GM23338 (cell line): ENCODE data around the gene ERAP2. TPM values are rescaled to one million over a fixed set of nuclear protein-coding genes. Genes with fewer than 3 reads are reported as not detected.

Experiments used
- ATAC-seq: fragments of 200-7000 bp; cut with Tn5 transposase; 3 replicates; pipeline ENCODE4 v1.9.1; 2020
- DNase-seq: peaks from one replicate; pipeline ENCODE4 v3.0.0-alpha.2; 2015; ENCODE audit warnings: low spot score
- H2AFZ ChIP-seq: fragments of 200-600 bp; sonication (generic); 2 replicates; pipeline ENCODE4 v1.8.0; 2016; ENCODE audit warnings: antibody characterized with exemption, mild to moderate bottlenecking, moderate library complexity
- H3F3A ChIP-seq: fragments of 200-600 bp; sonication (generic); replicated peaks from 2 replicates; pipeline ENCODE4 v1.8.0; 2017; ENCODE audit warnings: antibody characterized with exemption, mixed run types, low read depth
- H3K27ac ChIP-seq: fragments of 200-600 bp; sonication (generic); 2 replicates; pipeline ENCODE4 v1.6.1; 2016; ENCODE audit warnings: low read depth
- H3K27me3 ChIP-seq: fragments of 200-600 bp; sonication (generic); 2 replicates; pipeline ENCODE4 v1.8.0; 2016; ENCODE audit warnings: mild to moderate bottlenecking, mixed run types, moderate library complexity; ENCODE audit not compliant: insufficient read depth
- H3K36me3 ChIP-seq: fragments of 200-600 bp; sonication (generic); 2 replicates; pipeline ENCODE4 v1.8.0; 2016; ENCODE audit warnings: mild to moderate bottlenecking; ENCODE audit not compliant: insufficient read depth
- H3K4me1 ChIP-seq: fragments of 200-600 bp; sonication (generic); 2 replicates; pipeline ENCODE4 v1.8.0; 2016; ENCODE audit warnings: mild to moderate bottlenecking, moderate library complexity; ENCODE audit not compliant: insufficient read depth
- H3K4me2 ChIP-seq: fragments of 200-600 bp; sonication (generic); 2 replicates; pipeline ENCODE4 v1.7.1; 2017; ENCODE audit warnings: mixed run types
- H3K4me3 ChIP-seq: fragments of 200-600 bp; sonication (generic); 2 replicates; pipeline ENCODE4 v1.6.1; 2016; ENCODE audit warnings: mixed run types
- H3K79me2 ChIP-seq: fragments of 200-600 bp; sonication (generic); replicated peaks from 2 replicates; pipeline ENCODE4 v1.8.0; 2017; ENCODE audit warnings: mild to moderate bottlenecking; ENCODE audit not compliant: insufficient read depth
- H3K9me2 ChIP-seq: fragments of 200-600 bp; sonication (generic); 2 replicates; pipeline ENCODE4 v1.8.0; 2017; ENCODE audit not compliant: insufficient read depth
- H4K20me1 ChIP-seq: fragments of 200-600 bp; sonication (generic); replicated peaks from 2 replicates; pipeline ENCODE4 v1.8.0; 2017; ENCODE audit warnings: mild to moderate bottlenecking; ENCODE audit not compliant: insufficient read depth
- H3K27ac Mint-ChIP-seq: 2 replicates; pipeline ENCODE4 v1.8.0; 2020; ENCODE audit warnings: inconsistent platforms, mild to moderate bottlenecking, moderate library complexity, mixed read lengths
- H3K27me3 Mint-ChIP-seq: 3 replicates; pipeline ENCODE4 v1.8.0; 2022; ENCODE audit warnings: low read depth, mild to moderate bottlenecking, moderate library complexity, mixed read lengths, inconsistent platforms; ENCODE audit not compliant: insufficient read depth, poor library complexity
- H3K36me3 Mint-ChIP-seq: 3 replicates; pipeline ENCODE4 v1.8.0; 2021; ENCODE audit warnings: low read depth, mild to moderate bottlenecking, inconsistent platforms, moderate library complexity, mixed read lengths
- H3K4me1 Mint-ChIP-seq: 3 replicates; pipeline ENCODE4 v1.8.0; 2020; ENCODE audit warnings: mild to moderate bottlenecking, inconsistent platforms, mixed read lengths
- H3K4me3 Mint-ChIP-seq: 3 replicates; pipeline ENCODE4 v1.8.0; 2021; ENCODE audit warnings: moderate library complexity, mild to moderate bottlenecking, inconsistent platforms, mixed read lengths
- H3K9me3 Mint-ChIP-seq: 3 replicates; pipeline ENCODE4 v1.8.0; 2020; ENCODE audit warnings: moderate library complexity, mild to moderate bottlenecking, inconsistent platforms, mixed read lengths
- CREB1 ChIP-seq: fragments of 250-450 bp; sonication (Bioruptor Pico); IDR thresholded peaks from 2 replicates; pipeline ENCODE4 v1.5.0; 2020; ENCODE audit warnings: low read depth, mild to moderate bottlenecking, moderate library complexity
- EZH2 ChIP-seq: fragments of 200-600 bp; sonication (generic); IDR thresholded peaks from one replicate; pipeline ENCODE4 v1.8.0; 2017; ENCODE audit warnings: antibody characterized with exemption, mild to moderate bottlenecking, low read depth; ENCODE audit not compliant: unreplicated experiment
- EZH2phosphoT487 ChIP-seq: fragments of 200-600 bp; sonication (generic); IDR thresholded peaks from one replicate; pipeline ENCODE4 v1.8.1; 2018; ENCODE audit warnings: antibody characterized with exemption; ENCODE audit not compliant: unreplicated experiment
- JUNB ChIP-seq: IDR thresholded peaks from one replicate; pipeline ENCODE4 v1.6.1; 2016; ENCODE audit warnings: antibody characterized with exemption; ENCODE audit not compliant: unreplicated experiment
- NANOG ChIP-seq: IDR thresholded peaks from 2 replicates; pipeline ENCODE4 v1.6.1; 2016; ENCODE audit warnings: antibody characterized with exemption, borderline replicate concordance
- POLR2AphosphoS5 ChIP-seq: IDR thresholded peaks from 2 replicates; pipeline ENCODE4 v1.6.1; 2016; ENCODE audit warnings: antibody characterized with exemption, low read depth
- STAT1 ChIP-seq: IDR thresholded peaks from one replicate; pipeline ENCODE4 v1.6.1; 2016; ENCODE audit warnings: antibody characterized with exemption; ENCODE audit not compliant: unreplicated experiment
- ZNF114 ChIP-seq: fragments of 250-450 bp; sonication (Bioruptor Pico); IDR thresholded peaks from 2 replicates; pipeline ENCODE4 v1.5.0; 2020; ENCODE audit warnings: mild to moderate bottlenecking, moderate library complexity
- ZNF331 ChIP-seq: fragments of 250-450 bp; sonication (Bioruptor Pico); IDR thresholded peaks from 2 replicates; pipeline ENCODE4 v1.5.0; 2020; ENCODE audit warnings: low read depth, mild to moderate bottlenecking, moderate library complexity
- polyA plus RNA-seq: library from polyadenylated mRNA; unstranded; fragments of >200 nt; fragmentation: Nextera tagmentation; extraction: Ambion mirVana; gene quantifications from 2 replicates; pipeline ENCODE4 v1.2.1, GENCODE V29; 2016
- total RNA-seq: library from RNA; depleted of rRNA; stranded (reverse); fragments of >200 nt; shearing (Covaris generic); gene quantifications from 2 replicates; pipeline ENCODE4 v1.2.3, GENCODE V29; 2014
- TF ChIP-seq, protein P1 (sequence below), 2 experiments: fragments of 200-600 bp in 1 of 2; sonication (generic) in 1 of 2; conservative IDR thresholded peaks; 2 replicates each; pipeline versions ENCODE4 v1.5.1 to v1.6.1; 2016 to 2017; ENCODE audit warnings: antibody characterized with exemption in 2 of 2, low read depth in 2 of 2, mild to moderate bottlenecking in 2 of 2, moderate library complexity in 1 of 2
- TF ChIP-seq, protein P2 (sequence below): IDR thresholded peaks from 2 replicates; pipeline ENCODE4 v1.6.1; 2016; ENCODE audit warnings: antibody characterized with exemption
- TF ChIP-seq, protein P3 (sequence below): fragments of 250-450 bp; sonication (Bioruptor Pico); IDR thresholded peaks from 2 replicates; pipeline ENCODE4 v1.5.0; 2020; ENCODE audit warnings: mild to moderate bottlenecking, moderate library complexity

ERAP2 gene
- total and polyA plus RNA-seq, 2 experiments from 2014 or later, result 0.73 TPM; not detected in 1

DNA sequence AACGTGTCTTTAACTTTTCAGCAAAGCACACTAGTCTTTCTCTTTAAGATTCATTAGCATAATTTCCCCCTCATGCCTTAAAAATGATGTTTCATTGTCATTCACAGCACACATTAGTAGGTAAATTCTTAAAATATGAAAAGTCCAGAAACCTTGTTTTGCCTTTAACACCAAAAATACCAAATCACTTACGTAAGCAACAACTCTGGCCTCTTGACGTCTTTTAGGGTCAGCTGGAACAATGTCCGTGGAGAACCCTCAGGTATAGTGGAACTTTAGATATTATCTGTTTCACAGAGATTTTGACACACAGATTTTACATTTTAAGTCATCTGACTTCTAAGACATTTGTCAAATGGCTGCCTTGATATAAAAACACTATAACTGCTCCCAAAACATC, 90.5 kb downstream of the ERAP2 start (continued):
- TF ChIP-seq, protein P1, sequence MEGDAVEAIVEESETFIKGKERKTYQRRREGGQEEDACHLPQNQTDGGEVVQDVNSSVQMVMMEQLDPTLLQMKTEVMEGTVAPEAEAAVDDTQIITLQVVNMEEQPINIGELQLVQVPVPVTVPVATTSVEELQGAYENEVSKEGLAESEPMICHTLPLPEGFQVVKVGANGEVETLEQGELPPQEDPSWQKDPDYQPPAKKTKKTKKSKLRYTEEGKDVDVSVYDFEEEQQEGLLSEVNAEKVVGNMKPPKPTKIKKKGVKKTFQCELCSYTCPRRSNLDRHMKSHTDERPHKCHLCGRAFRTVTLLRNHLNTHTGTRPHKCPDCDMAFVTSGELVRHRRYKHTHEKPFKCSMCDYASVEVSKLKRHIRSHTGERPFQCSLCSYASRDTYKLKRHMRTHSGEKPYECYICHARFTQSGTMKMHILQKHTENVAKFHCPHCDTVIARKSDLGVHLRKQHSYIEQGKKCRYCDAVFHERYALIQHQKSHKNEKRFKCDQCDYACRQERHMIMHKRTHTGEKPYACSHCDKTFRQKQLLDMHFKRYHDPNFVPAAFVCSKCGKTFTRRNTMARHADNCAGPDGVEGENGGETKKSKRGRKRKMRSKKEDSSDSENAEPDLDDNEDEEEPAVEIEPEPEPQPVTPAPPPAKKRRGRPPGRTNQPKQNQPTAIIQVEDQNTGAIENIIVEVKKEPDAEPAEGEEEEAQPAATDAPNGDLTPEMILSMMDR (conservative IDR thresholded peaks at IDR 0.05; ENCODE audit: low read depth in 2 of 2), result no peak
- TF ChIP-seq, protein P2, sequence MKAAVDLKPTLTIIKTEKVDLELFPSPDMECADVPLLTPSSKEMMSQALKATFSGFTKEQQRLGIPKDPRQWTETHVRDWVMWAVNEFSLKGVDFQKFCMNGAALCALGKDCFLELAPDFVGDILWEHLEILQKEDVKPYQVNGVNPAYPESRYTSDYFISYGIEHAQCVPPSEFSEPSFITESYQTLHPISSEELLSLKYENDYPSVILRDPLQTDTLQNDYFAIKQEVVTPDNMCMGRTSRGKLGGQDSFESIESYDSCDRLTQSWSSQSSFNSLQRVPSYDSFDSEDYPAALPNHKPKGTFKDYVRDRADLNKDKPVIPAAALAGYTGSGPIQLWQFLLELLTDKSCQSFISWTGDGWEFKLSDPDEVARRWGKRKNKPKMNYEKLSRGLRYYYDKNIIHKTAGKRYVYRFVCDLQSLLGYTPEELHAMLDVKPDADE, result no peak
- TF ChIP-seq EZH2phosphoT487 (no peak), JUNB (no peak), STAT1 (no peak), CREB1 (no peak), POLR2AphosphoS5 (no peak), NANOG (no peak), EZH2 (no peak), ZNF331 (CRISPR knock-in tag) (no peak), ZNF114 (CRISPR knock-in tag) (no peak)

DNA sequence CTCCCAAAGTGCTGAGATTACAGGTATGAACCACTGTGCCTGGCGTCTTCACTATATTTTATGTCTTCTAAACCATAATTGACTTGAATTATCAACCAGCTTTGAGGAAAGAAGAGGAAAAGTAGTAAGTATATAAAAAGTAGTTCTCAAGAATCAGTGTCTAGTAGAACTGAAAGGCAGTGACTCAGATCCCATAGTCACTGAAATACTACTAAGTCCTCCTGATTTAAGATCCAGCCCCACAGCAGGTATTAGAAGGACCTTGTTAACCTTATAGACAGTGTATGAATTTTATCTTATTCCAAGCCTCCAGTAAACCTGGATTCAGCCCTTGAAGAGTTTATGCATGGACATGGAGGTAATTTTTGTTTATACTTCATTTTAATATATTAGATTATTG, 91.1 kb downstream of the ERAP2 start:
- H3K4me3 Mint-ChIP-seq, result no peak overlapping the region
- Histone ChIP-seq H4K20me1 (no peaks in the 10 kb centered on the region), H3K79me2 (no peaks in the 10 kb centered on the region), H3K27ac (no peak overlapping the region), H3F3A (no peaks in the 10 kb centered on the region), H3K27me3 (no peaks in the 10 kb centered on the region), H2AFZ (no peak overlapping the region), H3K9me2 (no peaks in the 10 kb centered on the region), H3K4me2 (no peak overlapping the region), H3K4me1 (no peaks in the 10 kb centered on the region; the same call in none of the 2 replicates), H3K4me3 (no peak overlapping the region), H3K36me3 (no peaks in the 10 kb centered on the region)
- no peaks in the 10 kb centered on the region for H3K9me3 Mint-ChIP-seq
- H3K27me3 Mint-ChIP-seq, result peaks cover 4% of the 10 kb centered on the region
- peaks cover 14% of the 10 kb centered on the region for H3K4me1 Mint-ChIP-seq
- ATAC-seq (no peak), DNase-seq (no peak)
- H3K36me3 Mint-ChIP-seq, result no peaks in the 10 kb centered on the region
- no peak overlapping the region for H3K27ac Mint-ChIP-seq
- no peak for TF ChIP-seq ZNF331 (CRISPR knock-in tag)
- no peak for TF ChIP-seq POLR2AphosphoS5
- TF ChIP-seq, protein P3, sequence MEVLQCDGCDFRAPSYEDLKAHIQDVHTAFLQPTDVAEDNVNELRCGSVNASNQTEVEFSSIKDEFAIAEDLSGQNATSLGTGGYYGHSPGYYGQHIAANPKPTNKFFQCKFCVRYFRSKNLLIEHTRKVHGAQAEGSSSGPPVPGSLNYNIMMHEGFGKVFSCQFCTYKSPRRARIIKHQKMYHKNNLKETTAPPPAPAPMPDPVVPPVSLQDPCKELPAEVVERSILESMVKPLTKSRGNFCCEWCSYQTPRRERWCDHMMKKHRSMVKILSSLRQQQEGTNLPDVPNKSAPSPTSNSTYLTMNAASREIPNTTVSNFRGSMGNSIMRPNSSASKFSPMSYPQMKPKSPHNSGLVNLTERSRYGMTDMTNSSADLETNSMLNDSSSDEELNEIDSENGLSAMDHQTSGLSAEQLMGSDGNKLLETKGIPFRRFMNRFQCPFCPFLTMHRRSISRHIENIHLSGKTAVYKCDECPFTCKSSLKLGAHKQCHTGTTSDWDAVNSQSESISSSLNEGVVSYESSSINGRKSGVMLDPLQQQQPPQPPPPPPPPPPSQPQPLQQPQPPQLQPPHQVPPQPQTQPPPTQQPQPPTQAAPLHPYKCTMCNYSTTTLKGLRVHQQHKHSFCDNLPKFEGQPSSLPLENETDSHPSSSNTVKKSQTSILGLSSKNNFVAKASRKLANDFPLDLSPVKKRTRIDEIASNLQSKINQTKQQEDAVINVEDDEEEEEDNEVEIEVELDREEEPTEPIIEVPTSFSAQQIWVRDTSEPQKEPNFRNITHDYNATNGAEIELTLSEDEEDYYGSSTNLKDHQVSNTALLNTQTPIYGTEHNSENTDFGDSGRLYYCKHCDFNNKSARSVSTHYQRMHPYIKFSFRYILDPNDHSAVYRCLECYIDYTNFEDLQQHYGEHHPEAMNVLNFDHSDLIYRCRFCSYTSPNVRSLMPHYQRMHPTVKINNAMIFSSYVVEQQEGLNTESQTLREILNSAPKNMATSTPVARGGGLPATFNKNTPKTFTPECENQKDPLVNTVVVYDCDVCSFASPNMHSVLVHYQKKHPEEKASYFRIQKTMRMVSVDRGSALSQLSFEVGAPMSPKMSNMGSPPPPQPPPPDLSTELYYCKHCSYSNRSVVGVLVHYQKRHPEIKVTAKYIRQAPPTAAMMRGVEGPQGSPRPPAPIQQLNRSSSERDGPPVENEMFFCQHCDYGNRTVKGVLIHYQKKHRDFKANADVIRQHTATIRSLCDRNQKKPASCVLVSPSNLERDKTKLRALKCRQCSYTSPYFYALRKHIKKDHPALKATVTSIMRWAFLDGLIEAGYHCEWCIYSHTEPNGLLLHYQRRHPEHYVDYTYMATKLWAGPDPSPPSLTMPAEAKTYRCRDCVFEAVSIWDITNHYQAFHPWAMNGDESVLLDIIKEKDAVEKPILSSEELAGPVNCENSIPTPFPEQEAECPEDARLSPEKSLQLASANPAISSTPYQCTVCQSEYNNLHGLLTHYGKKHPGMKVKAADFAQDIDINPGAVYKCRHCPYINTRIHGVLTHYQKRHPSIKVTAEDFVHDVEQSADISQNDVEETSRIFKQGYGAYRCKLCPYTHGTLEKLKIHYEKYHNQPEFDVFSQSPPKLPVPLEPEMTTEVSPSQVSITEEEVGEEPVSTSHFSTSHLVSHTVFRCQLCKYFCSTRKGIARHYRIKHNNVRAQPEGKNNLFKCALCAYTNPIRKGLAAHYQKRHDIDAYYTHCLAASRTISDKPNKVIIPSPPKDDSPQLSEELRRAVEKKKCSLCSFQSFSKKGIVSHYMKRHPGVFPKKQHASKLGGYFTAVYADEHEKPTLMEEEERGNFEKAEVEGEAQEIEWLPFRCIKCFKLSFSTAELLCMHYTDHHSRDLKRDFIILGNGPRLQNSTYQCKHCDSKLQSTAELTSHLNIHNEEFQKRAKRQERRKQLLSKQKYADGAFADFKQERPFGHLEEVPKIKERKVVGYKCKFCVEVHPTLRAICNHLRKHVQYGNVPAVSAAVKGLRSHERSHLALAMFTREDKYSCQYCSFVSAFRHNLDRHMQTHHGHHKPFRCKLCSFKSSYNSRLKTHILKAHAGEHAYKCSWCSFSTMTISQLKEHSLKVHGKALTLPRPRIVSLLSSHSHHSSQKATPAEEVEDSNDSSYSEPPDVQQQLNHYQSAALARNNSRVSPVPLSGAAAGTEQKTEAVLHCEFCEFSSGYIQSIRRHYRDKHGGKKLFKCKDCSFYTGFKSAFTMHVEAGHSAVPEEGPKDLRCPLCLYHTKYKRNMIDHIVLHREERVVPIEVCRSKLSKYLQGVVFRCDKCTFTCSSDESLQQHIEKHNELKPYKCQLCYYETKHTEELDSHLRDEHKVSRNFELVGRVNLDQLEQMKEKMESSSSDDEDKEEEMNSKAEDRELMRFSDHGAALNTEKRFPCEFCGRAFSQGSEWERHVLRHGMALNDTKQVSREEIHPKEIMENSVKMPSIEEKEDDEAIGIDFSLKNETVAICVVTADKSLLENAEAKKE (CRISPR knock-in tag), result no peak
- TF ChIP-seq, protein P2, result no peak
- no peak for TF ChIP-seq JUNB
